GM19025 (cell line): ENCODE data around the gene SLC22A16.
"Not testable (repeated sequence)": the region's sequence is repeated elsewhere in the genome, so short reads cannot be mapped to it uniquely, and the experiment has no call there.

Experiments
- ATAC-seq: cut with Tn5 transposase; IDR thresholded peaks from one replicate; pipeline ENCODE4 v1.9.1; 2021; ENCODE audit warnings: mild to moderate bottlenecking, low read depth, moderate library complexity; ENCODE audit not compliant: unreplicated experiment

The SLC22A16 gene

DNA sequence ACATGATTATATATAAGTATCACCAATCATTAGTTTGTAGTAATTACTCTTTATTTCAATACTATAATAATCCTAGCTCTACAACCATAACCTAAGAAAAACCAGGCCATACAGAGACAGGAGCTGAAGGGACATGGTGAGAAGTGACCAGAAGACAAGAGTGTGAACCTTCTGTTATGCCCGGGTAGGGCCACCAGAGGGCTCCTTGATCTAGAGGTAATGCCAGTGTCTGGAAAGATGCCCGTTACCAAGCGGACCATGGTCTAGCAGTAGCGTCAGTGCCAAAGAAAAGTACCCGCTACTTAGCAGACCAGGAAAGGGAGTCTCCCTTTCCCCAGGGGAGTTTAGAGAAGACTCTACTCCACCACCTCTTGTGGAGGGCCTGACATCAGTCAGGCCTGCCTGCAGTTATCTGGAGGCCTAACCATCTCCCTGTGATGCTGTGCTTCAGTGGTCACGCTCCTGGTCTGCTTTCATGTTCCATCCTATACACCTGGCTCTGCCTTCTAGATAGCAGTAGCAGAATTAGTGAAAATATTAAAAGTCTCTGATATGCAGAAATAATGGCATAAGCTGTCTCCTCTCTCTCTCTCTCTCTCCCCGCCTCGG, 18.7 kb downstream of the SLC22A16 start:
- ATAC-seq = not testable (repeated sequence)

DNA sequence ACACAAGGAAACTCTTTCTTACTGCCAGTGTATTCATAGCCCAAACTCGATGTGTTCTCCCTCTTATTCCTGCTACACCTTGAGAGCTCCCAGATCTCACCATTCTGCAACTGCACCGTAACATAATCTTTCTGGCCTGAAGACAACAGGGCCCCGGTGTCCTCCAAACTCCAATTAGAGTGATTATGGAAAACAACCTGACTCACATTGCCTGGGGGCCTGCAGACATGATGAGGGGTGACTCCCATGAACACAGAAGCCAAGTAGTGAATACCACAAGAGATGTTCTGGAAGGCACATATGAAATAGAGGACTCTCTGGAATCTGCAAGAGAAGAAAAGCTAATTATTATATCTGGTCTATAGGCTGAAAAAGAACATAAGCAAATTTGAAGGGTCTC, 19.7 kb downstream of the SLC22A16 start:
- ATAC-seq = no peak

DNA sequence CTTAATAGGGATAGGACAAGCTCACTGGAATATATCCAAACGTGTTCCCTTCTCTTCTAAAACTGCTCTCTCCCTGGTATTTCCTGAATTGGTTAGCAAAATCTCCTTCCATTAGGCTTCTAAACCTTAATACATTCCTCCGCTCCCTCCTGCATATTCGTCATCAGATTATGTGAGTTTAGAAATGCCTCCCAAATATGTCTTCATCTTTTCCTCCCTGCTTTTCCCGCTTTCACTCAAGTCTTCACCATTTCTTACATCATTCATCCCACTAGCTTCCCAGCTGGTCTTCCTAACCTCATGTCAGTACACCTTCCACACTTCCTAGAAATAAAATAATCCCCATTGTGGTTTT, 26.9 kb downstream of the SLC22A16 start:
- ATAC-seq = no peak

DNA sequence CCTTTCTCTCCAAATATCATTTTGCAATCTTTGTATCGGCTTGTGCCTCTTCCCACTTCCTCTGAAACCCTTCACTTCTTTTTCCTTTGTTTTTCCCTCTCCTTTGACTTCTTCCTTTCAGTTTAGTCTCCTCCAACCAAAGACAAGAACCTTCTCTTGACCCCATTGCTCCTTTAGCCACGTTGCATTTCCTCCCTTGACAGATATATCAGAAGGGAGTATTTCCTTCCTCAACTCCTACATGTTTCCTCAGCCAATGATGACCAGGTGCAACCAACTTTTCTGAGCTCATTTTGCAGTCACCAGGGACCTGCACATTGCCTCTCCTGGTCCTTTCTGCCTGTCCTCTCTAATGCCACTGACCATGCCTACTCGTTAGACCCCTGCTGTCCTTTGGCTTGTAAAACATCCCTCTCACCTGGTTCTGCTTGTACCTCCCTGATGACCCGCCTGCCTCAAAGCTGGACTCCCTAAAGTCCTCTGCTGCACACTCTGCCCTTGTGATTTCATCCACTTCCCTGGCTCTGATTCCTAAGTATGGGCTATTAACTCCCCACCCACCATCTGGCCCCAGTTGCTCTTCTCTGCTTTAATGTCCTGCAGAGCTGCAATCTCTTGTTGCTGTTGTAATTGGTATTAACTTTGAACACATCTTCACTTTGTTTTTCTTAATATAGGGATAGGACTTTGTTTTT, 27.4 kb downstream of the SLC22A16 start:
- ATAC-seq = no peak

DNA sequence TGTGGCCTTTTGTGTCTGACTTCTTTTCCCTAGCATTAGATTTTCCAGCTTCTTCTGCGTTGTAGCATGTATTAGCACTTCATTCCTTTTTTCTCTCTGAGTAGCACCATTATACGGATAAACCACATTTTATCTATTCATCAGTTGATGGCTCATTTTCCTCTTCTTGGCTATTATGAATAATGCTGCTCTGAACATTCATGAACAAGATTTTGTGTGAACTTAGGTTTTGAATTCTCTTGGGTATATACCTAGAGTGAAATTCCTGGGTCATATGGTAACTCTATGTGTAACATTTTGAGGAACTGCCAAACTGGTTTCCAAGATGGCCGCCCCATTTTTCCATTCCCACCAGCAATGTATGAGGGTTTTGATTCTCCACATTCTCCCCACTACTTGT, 28.7 kb downstream of the SLC22A16 start:
- ATAC-seq = no peak

DNA sequence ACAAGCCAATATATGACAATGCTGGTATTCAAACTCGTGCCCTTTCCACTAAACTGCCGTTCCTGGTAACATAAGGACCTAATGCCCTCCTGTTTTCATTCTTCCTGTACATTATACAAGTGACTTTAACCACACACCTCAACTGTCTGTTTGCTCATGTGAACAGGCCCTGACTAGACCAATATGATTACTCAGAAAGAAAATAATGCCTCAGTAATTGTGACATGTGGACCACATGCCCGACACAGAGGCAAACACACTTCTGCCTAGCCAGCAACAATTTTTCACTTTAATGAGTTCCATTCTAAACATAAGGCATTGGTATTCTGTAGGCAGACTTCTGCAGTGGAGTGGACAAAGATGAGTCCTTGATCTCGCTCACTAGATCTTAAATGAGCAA, 30.0 kb downstream of the SLC22A16 start:
- ATAC-seq = no peak

DNA sequence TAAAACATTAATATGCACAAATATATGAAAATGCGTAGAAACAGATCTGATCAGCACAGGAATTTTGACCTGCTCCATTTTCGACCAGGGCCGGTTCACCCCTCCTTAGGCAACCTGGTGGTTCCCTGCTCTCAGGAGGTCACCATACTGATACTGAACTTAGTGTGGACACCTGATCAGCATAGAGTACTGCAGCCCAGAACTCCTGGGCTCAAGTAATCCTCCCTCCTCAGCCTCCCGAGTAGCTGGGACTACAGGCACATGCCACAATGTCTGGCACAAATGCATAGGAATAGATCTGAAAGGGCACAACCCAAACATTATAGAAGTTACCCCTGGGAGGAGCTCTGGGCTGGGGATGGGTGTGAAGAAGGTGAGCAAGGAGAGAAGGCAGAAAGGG, 36.4 kb downstream of the SLC22A16 start:
- no peak for ATAC-seq

DNA sequence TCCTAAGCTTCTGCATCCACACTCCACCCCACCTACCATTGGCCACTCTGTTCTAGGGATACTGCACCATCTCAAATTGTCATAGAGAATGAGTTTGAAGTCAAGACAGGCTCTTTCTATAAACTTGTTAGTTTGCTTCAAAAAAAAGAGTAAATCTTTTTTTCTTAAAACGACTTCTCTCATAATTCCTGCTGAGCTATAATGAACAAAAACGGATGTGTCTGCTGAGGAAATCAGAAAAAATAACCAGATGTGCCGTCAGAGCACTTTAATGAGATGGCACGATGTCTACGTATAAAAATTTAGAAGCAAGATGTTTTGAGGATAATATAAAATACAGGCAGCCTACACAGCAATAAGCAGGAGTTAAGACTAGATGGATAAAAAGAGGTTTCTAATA, 37.1 kb downstream of the SLC22A16 start:
- no peak for ATAC-seq

DNA sequence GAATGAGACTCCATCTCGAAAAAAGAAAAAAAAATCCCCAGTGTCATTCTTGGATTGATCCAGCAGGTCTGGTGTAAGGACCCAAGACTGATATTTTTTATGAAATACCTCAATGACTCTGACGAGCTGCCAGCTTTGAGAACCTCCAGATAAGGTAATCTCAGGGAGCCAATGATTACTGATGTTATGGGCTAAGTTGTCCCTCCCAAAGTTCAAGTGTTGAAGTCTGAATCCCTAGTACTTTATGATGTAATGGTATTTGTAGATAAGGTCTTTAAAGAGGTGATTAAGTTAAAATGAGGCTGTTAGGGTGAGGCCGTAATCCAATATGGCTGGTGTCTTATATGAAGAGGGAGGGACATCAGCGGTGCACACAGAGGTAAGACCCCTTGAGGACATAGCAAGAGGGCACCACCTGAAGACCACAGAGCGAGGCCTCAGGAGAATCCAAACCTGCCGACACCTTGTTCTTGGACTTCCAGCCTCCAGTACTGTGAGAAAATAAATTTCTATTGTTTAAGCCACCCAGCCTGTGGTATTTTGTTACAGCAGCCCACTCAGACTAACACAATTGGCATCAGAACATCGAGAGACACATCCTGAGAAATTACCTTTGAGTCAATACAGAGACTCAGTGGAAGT, 41.3 kb downstream of the SLC22A16 start:
- no peak for ATAC-seq

DNA sequence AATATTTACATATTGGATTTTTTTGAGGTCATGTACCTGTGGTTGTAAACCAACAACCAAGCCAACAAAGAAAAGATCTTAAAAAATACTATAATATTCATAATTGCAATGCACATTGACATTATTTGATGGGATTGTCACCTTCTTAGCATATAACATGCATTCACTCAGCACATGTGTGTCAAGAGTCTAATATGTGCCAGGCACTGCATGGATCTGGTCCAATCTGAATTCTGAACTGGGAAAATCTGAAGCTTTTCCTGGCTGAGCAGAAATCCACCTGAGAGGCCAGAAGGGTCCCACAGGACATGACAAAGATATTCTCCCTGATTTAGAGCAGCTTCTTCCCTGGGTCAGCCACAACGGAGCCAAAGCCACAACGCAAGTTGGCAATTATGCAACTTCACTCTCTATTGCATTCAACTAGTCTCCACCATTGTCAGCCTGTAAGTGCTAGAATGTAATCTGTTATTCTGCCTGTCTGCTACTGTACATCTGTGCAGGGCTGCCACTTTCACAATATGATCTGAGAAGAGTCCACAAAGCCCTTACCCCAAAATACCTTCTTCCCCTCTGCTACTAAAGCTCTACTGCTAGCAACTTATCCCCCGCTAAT, 44.0 kb downstream of the SLC22A16 start:
- no peak for ATAC-seq

DNA sequence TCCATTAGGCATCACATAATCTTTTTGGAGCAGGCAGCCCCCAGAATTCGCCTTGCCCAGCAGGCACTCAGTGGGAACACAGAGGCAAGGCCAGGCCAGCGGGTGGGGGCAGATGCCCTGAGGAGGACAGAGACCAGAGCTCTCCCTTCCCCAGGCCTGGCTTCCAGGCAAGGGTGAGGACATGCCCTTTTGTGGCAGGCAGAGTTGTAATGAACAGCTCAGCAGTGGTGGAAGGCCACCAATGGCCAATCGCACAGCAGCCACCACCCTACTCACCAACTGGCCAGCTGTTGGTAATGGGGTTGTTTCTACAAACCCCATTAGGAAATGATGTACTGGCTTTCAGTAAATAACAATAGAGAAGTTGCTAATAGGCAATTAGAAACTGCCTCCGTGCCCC, 45.7 kb downstream of the SLC22A16 start:
- no peak for ATAC-seq

DNA sequence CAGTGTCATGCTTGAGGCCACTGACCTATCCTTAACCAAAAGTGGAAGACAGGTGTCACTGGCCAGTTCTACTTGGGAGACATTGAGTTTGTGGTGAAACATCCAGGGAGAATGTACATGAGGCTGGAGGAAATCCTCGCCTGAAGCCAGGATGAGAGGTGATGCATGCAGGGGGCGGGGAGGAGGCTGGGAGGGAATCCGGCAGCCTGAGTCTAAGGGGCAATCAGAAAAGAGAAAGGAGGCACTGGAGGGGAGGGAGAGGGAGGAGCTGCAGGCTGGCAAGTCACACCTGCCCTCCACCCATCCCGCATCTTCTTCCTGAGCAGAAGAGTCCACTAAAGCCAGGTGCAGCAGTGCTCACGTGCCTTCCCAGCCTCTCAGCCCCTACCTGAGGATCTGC, 46.2 kb downstream of the SLC22A16 start:
- no peak for ATAC-seq

DNA sequence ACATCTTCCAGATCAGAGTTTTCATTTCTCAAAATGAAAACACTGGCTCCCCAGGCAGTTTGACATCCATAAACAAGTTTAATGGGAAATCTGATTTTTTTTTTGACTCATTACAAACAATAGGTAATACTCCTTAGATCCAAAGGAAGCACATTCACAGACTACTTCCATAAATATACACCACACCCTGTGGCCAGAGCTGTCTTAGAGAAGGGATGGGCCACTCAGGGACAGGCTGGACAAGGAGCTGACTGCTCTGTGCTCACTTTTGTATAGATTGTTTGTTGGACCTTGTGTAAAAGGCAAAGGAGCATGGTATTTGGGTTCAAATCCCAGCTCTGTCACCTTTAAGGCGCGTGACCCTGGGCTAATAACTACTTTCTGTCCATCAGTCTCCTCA, 48.3 kb downstream of the SLC22A16 start:
- no peak for ATAC-seq

DNA sequence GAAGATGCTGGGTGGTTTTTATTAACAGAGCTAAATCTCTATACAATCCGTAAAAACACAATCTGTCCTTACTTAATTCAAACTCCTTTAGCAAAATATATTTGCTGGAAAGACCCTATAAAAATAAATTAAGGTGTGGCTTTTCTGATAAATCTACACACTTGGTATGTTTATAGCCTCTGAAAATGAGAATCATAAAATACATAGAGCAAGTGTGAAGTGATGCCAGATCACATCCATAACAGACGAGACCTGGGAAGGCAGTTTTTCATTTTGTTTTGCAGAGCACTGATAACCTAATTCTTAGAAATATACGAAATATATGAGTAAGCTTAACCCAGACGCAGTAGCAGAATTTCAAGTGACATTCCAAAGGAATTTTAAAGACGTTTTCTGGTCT, 50.6 kb downstream of the SLC22A16 start:
- no peak for ATAC-seq

DNA sequence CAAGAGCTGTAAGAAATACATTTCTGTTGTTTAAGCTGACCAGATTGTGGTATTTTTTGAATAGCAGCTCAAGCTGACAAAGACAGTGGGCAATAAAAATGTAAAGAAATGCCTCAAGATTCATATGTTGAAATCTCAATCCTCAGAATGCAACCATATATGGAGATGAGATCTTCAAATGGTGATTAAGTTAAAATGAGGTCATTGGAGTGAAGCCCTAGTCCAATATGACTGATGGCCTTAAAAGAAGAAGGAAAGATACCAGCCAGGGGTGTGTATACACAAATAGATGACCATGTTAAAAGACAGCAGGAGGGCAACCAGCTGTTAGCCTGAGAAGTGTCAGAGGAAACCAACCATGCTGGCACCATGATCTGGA, 54.0 kb downstream of the SLC22A16 start:
- no peak for ATAC-seq

DNA sequence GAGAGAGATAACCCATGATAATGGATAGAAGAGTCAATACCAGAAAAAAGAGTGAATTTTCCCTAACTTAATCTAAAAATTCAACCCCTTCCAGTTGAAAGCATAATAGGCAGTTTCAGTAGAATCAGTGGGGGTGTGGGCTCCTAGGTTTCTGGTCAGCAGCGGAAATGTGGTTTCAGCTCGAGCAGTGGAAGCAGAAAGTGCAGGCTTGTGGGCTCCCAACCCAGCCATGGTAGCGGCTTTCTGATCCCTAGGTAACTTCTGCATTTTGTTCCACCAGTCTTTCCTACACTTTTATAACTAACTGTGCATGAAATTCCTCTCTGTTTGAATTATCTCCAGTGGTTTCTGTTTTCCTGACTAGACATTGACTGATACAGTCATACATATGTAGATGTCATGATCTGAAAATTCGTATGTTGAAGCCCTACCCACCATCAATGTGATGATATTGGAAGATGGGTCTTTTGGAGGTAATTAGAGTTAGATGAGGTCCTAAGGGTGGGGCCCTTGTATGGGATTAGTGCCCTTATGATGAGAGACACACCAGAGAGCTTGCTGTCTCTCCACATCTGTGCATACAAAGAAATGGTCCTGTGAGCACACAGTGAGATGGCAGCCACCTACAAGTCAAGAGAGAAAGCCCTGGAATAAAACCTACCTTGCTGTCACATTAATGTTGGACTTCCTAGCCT, 54.5 kb downstream of the SLC22A16 start:
- no peak for ATAC-seq

DNA sequence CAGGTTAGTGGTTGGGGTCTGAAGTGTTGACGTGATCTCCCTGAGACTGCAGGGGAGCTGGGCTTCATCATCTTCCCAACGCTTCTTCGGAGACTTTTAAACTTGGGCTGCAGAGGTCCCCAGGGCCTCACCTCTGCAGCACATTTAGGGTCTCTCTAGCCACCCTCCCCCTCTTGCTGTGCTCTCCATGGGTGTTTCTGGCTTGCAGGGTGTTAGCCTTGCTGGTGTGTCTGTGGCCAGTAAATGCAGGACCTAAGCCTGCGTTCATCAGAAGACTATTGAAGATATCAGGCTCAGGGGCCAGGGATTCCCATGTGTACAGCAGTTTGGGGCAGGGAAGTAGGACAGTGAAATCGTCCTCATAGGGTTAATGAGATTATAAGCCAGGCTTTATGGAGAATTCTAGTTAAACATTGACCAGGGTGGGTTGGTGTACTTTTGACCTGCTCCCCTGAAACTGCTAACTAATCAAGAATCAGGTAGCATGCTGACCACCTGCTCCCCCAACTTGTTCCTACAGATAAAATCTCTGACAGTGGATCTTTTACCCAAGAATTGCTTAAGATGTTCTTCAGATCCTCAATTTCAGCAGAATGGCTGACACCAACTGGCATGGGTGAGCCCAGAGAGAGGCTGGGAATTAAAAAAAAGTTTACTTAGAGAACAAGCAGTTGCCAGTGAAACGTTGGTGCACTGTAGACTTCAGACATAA, 57.2 kb downstream of the SLC22A16 start:
- no peak for ATAC-seq

DNA sequence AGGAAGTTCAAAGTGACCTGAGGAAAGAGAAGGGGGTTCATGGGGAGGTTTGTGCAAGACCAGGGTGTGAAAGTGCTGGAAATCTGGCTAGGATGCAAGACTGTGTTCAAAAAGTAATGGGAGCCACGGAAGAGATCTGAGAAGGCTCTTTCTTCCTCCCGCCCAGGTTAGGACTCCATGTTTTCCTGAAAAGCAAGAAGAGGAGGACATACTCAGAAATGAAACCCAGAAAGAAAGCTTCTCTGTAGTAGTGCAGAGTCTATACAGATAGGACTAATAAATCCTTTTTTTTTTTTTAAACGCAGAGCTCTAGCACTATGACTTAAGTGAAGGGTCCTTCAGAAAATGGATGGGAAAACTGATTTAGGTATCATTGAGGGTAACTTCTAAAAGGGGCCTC, 57.8 kb downstream of the SLC22A16 start:
- no peak for ATAC-seq

DNA sequence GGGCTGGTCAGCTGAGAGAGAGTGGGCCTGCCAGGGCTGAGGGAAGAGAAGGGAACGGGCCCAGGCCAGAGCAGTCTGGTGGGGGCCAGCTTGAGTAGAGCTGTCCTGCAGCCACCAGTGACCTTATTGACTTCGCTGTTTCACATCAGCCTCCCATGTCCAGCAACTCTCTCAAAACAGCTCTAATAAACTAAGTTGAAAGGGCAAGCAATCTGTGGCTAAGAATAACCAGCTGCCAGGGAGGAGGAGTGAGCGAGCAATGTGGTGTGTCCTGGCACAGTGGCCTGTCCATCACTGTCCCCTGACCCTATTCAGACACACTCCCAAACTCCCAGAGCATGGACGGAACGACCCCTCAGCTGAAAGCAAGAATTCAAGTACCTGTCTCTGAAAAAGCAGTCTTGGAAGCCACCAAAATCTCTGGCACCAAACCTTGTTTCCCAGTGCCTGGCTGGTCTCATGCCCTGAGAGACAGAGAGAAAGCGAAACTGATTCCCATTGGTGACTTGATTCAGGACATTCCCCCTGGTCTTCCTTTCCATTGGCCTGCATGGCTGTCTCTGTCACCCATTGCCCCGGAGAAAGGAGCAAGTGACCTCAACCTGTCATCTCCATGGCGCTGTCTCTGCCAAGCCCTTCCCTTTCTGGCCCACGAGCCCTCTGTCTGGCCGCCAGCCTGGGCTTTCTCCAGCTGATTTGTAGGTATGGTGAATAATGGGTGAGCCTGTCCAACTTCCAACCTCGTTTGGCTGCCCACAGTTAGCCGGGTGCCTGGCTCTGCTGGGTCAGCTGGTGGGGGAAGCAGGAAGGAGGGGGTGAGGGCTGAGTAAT, 61.1 kb downstream of the SLC22A16 start, which contains the start of gene DDO:
Gene DDO (minus strand): TSS at position 490 of the 831 bp plus-strand sequence. CDS start 2,113 bp downstream, outside the sequence.
- no peak for ATAC-seq

DNA sequence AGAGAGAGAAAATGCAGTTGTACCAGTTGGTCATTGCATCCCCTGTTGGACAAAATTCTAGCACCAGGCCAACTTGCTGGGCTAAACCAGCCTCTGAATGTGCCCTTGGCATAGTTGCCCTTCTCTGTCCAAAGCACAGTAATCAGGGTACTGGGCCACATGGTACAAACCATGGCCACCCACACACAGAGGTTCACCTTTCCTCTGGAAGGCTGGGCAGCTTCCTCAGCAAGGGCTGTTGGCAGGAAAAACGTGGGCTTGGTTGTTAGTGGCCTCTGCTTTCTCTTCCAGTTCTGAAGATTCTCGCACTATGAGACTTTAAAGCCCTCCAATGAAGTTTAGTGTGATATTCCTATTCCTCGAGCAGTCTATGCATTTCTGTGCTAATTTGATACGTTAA, 61.7 kb downstream of the SLC22A16 start:
- ATAC-seq = no peak
